H1 (cell line): ENCODE measurements around the gene ELMO1. TPM values are rescaled to one million over a fixed set of nuclear protein-coding genes. Genes with fewer than 3 reads are reported as not detected.

ENCODE experiments used
- CTCF ChIA-PET: fragments of 300-600 bp; sonication (Branson Sonifier 250); formaldehyde crosslinking; loops from one replicate; lab custom pipeline; 2021; ENCODE audit not compliant: partially characterized antibody; lab: Charles Lee
- POLR2A ChIA-PET: fragments of 300-600 bp; sonication (Branson Sonifier 250); formaldehyde crosslinking; loops from one replicate; lab custom pipeline; 2021; ENCODE audit warnings: inconsistent platforms; ENCODE audit not compliant: partially characterized antibody; lab: Charles Lee
- DNase-seq, 2 experiments: peaks; one replicate each; pipeline versions ENCODE4 v3.0.0 to v3.0.0-alpha.2; 2010 to 2022; ENCODE audit warnings: low spot score in 2 of 2, low read depth in 1 of 2, mixed read lengths in 1 of 2
- FAIRE-seq: peaks from 2 replicates; lab custom pipeline; 2011; peaks lifted over from hg19 to GRCh38; lab: Jason Lieb, UNC
- H2AFZ ChIP-seq: 2 replicates; pipeline ENCODE4 v1.8.1; 2012; ENCODE audit warnings: low read length, inconsistent platforms
- H2AK5ac ChIP-seq: 2 replicates; pipeline ENCODE4 v1.6.1; 2013; ENCODE audit warnings: low read depth, low read length
- H2BK120ac ChIP-seq: replicated peaks from 2 replicates; pipeline ENCODE3; 2013; ENCODE audit warnings: low read depth, low read length, inconsistent platforms
- H2BK12ac ChIP-seq: 2 replicates; pipeline ENCODE4 v1.6.1; 2013; ENCODE audit warnings: low read depth, low read length
- H2BK15ac ChIP-seq: 2 replicates; pipeline ENCODE4 v1.6.1; 2013; ENCODE audit warnings: low read length
- H2BK20ac ChIP-seq: 2 replicates; pipeline ENCODE4 v1.6.1; 2013; ENCODE audit warnings: low read length
- H2BK5ac ChIP-seq: 2 replicates; pipeline ENCODE4 v1.6.1; 2013; ENCODE audit warnings: low read depth, low read length
- H3K14ac ChIP-seq: 2 replicates; pipeline ENCODE4 v1.6.1; 2013; ENCODE audit warnings: inconsistent platforms; ENCODE audit not compliant: insufficient read length
- H3K18ac ChIP-seq: 2 replicates; pipeline ENCODE4 v1.6.1; 2013; ENCODE audit warnings: low read length; ENCODE audit errors: extremely low read depth
- H3K23ac ChIP-seq: 2 replicates; pipeline ENCODE4 v1.6.1; 2013; ENCODE audit warnings: inconsistent platforms; ENCODE audit not compliant: insufficient read length
- H3K23me2 ChIP-seq: 2 replicates; pipeline ENCODE4 v1.6.1; 2013; ENCODE audit warnings: low read depth, low read length
- H3K27ac ChIP-seq: 2 replicates; pipeline ENCODE4 v1.6.1; 2011; ENCODE audit warnings: low read depth, low read length, inconsistent platforms
- H3K27me3 ChIP-seq, 4 experiments: replicated peaks in 1 of 4; 1 replicate in 1 of 4; 2 replicates in 3 of 4; pipeline versions ENCODE4 v1.6.1 to v1.8.1; 2011 to 2013; ENCODE audit warnings: low read length in 3 of 4, mild to moderate bottlenecking in 3 of 4, inconsistent platforms in 2 of 4, mixed read lengths in 2 of 4, moderate library complexity in 1 of 4; ENCODE audit not compliant: control insufficient read depth in 3 of 4, insufficient read depth in 3 of 4; ENCODE audit errors: extremely low read depth in 1 of 4
- H3K36me3 ChIP-seq, 4 experiments: 2 replicates each; pipeline versions ENCODE4 v1.6.1 to v1.8.1; 2011 to 2013; ENCODE audit warnings: mild to moderate bottlenecking in 4 of 4, low read length in 3 of 4, moderate library complexity in 2 of 4, control low read depth in 1 of 4, inconsistent platforms in 1 of 4; ENCODE audit not compliant: insufficient read depth in 4 of 4, control insufficient read depth in 2 of 4
- H3K4ac ChIP-seq: replicated peaks from 2 replicates; pipeline ENCODE3; 2013; ENCODE audit warnings: low read length, low read depth, mixed read lengths, inconsistent platforms; ENCODE audit not compliant: insufficient read length
- H3K4me1 ChIP-seq, 4 experiments: replicated peaks in 1 of 4; 1 replicate in 1 of 4; 2 replicates in 3 of 4; pipeline versions ENCODE4 v1.6.1 to v1.8.1; 2011 to 2013; ENCODE audit warnings: low read length in 3 of 4, inconsistent platforms in 2 of 4, mixed read lengths in 1 of 4; ENCODE audit not compliant: insufficient read depth in 4 of 4, control insufficient read depth in 3 of 4
- H3K4me2 ChIP-seq, 2 experiments: 2 replicates each; pipeline versions ENCODE4 v1.6.1 to v1.8.1; 2011 to 2013; ENCODE audit warnings: low read depth in 2 of 2, low read length in 2 of 2, control low read depth in 1 of 2, inconsistent platforms in 1 of 2, mild to moderate bottlenecking in 1 of 2; ENCODE audit not compliant: insufficient read depth in 1 of 2
- H3K4me3 ChIP-seq, 4 experiments: fragments of 200-600, 300-600 bp in 1 of 4; sonication (generic), shearing (Covaris generic), sonication (Bioruptor Twin) in 1 of 4; 2 replicates each; pipeline versions ENCODE4 v1.5.1 to v1.8.1; 2011 to 2016; ENCODE audit warnings: low read length in 4 of 4, low read depth in 3 of 4, control low read depth in 2 of 4, inconsistent platforms in 2 of 4, mild to moderate bottlenecking in 2 of 4, mixed read lengths in 1 of 4, moderate library complexity in 1 of 4; ENCODE audit not compliant: insufficient read depth in 2 of 4; ENCODE audit errors: extremely low read depth in 1 of 4
- H3K56ac ChIP-seq: replicated peaks from 2 replicates; pipeline ENCODE3; 2013; ENCODE audit warnings: low read depth, mild to moderate bottlenecking, mixed read lengths, low read length, inconsistent platforms; ENCODE audit not compliant: insufficient read length
- H3K79me1 ChIP-seq: 2 replicates; pipeline ENCODE4 v1.6.1; 2013; ENCODE audit warnings: low read depth, low read length, control low read depth
- H3K79me2 ChIP-seq, 2 experiments: 2 replicates each; pipeline versions ENCODE4 v1.6.1 to v1.8.1; 2012 to 2013; ENCODE audit warnings: low read length in 2 of 2, mild to moderate bottlenecking in 2 of 2, inconsistent platforms in 1 of 2; ENCODE audit not compliant: insufficient read depth in 2 of 2, control insufficient read depth in 1 of 2
- H3K9ac ChIP-seq, 4 experiments: replicated peaks in 1 of 4; 1 replicate in 1 of 4; 2 replicates in 3 of 4; pipeline versions ENCODE4 v1.6.1 to v1.8.1; 2011 to 2013; ENCODE audit warnings: low read depth in 3 of 4, low read length in 3 of 4, control low read depth in 2 of 4, mild to moderate bottlenecking in 2 of 4, moderate library complexity in 2 of 4, inconsistent platforms in 1 of 4; ENCODE audit errors: extremely low read depth in 1 of 4
- H3K9me3 ChIP-seq, 2 experiments: 2 replicates each; pipeline versions ENCODE4 v1.6.1 to v1.8.1; 2012 to 2013; ENCODE audit warnings: mild to moderate bottlenecking in 2 of 2, moderate library complexity in 2 of 2, control low read depth in 1 of 2, inconsistent platforms in 1 of 2, low read depth in 1 of 2, low read length in 1 of 2, mixed read lengths in 1 of 2; ENCODE audit not compliant: insufficient read depth in 2 of 2
- H4K20me1 ChIP-seq, 2 experiments: replicated peaks in 1 of 2; 2 replicates each; pipeline versions ENCODE3 to v1.8.1; 2011 to 2013; ENCODE audit warnings: inconsistent platforms in 2 of 2, low read length in 2 of 2, mild to moderate bottlenecking in 1 of 2; ENCODE audit not compliant: insufficient read depth in 2 of 2, control insufficient read depth in 1 of 2
- H4K5ac ChIP-seq: 2 replicates; pipeline ENCODE4 v1.6.1; 2013; ENCODE audit warnings: low read length, low read depth, mixed read lengths, inconsistent platforms; ENCODE audit not compliant: insufficient read length
- H4K8ac ChIP-seq: 2 replicates; pipeline ENCODE4 v1.8.0; 2013; ENCODE audit warnings: mild to moderate bottlenecking, moderate library complexity, low read length, inconsistent platforms; ENCODE audit not compliant: insufficient read depth; ENCODE audit errors: extremely low read depth
- H4K91ac ChIP-seq: replicated peaks from 2 replicates; pipeline ENCODE3; 2013; ENCODE audit warnings: low read length, mixed read lengths, inconsistent platforms; ENCODE audit not compliant: insufficient read length
- BRCA1 ChIP-seq: IDR thresholded peaks from 2 replicates; pipeline ENCODE4 v1.6.1; 2012; ENCODE audit warnings: low read depth, low read length, improper control_type of control experiment
- EP300 ChIP-seq, 2 experiments: IDR thresholded peaks; 1 replicate in 1 of 2; 2 replicates in 1 of 2; pipeline ENCODE4 v1.6.1; 2011 to 2012; ENCODE audit warnings: low read depth in 2 of 2, low read length in 2 of 2, mild to moderate bottlenecking in 2 of 2, borderline replicate concordance in 1 of 2, inconsistent platforms in 1 of 2, moderate library complexity in 1 of 2
- KDM1A ChIP-seq: fragments of 200-600, 300-600 bp; sonication (generic); IDR thresholded peaks from 2 replicates; pipeline ENCODE4 v1.7.1; 2016; ENCODE audit warnings: mild to moderate bottlenecking, low read length, borderline replicate concordance
- RXRA ChIP-seq: IDR thresholded peaks from 2 replicates; pipeline ENCODE4 v1.6.1; 2011; ENCODE audit warnings: low read depth, mild to moderate bottlenecking, low read length, moderate library complexity; ENCODE audit not compliant: insufficient read depth
- SIN3A ChIP-seq, 2 experiments: IDR thresholded peaks in 1 of 2; conservative IDR thresholded peaks in 1 of 2; 2 replicates each; pipeline ENCODE4 v1.6.1; 2011 to 2012; ENCODE audit warnings: low read length in 2 of 2, improper control_type of control experiment in 1 of 2, low read depth in 1 of 2, mild to moderate bottlenecking in 1 of 2
- SP2 ChIP-seq: IDR thresholded peaks from 2 replicates; pipeline ENCODE4 v1.6.1; 2012; ENCODE audit warnings: mild to moderate bottlenecking, low read length, inconsistent platforms
- TAF7 ChIP-seq: optimal IDR thresholded peaks from 2 replicates; pipeline ENCODE3; 2011; ENCODE audit warnings: low read depth, mild to moderate bottlenecking, inconsistent platforms, low read length, moderate library complexity, borderline replicate concordance
- WGBS, 2 experiments: shearing (Covaris generic) in 1 of 2; methylation state at CpG; one replicate each; pipeline versions ENCODE4 v1.1.6 to v1.1.7; 2013 to 2015; ENCODE audit warnings: low lambda C conversion rate in 2 of 2, mixed read lengths in 2 of 2, inconsistent platforms in 1 of 2, low coverage in 1 of 2, missing lambda C conversion rate in 1 of 2; ENCODE audit not compliant: insufficient replicate concordance in 2 of 2, insufficient coverage in 1 of 2, insufficient read length in 1 of 2; ENCODE audit errors: extremely low coverage in 1 of 2, missing lambda C conversion rate in 1 of 2; 5-methylcytosine and 5-hydroxymethylcytosine counted together
- polyA plus RNA-seq, 7 experiments: library from polyadenylated mRNA; depleted of rRNA in 3 of 7; stranded (reverse) in 5 of 7; unstranded in 2 of 7; fragments of >200 nt in 5 of 7; fragments of 200-250 nt in 2 of 7; gene quantifications; 1 replicate in 5 of 7; 2 replicates in 1 of 7; 4 replicates in 1 of 7; pipeline versions ENCODE4 v1.2.1 to v1.2.3, GENCODE V29; 2011 to 2013; ENCODE audit warnings: missing spikeins in 2 of 7, mixed read lengths in 2 of 7
- total RNA-seq: library from RNA; stranded (reverse); fragmentation: NEBNext Ultra II Directional; extraction: Animal tissue kit (Norgen Biotek cat#: 25700); gene quantifications from 2 replicates; pipeline ENCODE4 v1.2.1, GENCODE V29; 2021

Gene ELMO1
- total and polyA plus RNA-seq, 2 of the 8 experiments (the other 6 are each of a cell fraction or from before 2014, with no cell fraction given): 18.4 to 21.0 TPM

GRCh38 chr7:37015353-37016034 is 433.2 kb downstream of the ELMO1 start:
- no peak overlapping the region for H3K23ac ChIP-seq
- H3K56ac ChIP-seq: no peak overlapping the region
- no peak overlapping the region for H3K4me2 ChIP-seq
- FAIRE-seq (no peak), DNase-seq (no peak)
- H3K14ac ChIP-seq: no peak overlapping the region
- CTCF ChIA-PET: interaction anchor here (1.3 to 2.6 kb wide), 3 partner anchors 20 to 48 kb away, joined by 3 to 10 read pairs (median 3); no protein-coding TSS in a partner anchor
- H3K9ac ChIP-seq: no peak overlapping the region
- H3K23me2 ChIP-seq: no peaks in the 10 kb centered on the region
- H3K36me3 ChIP-seq: no peaks in the 10 kb centered on the region
- no peaks in the 10 kb centered on the region for H3K4me1 ChIP-seq
- no peak for TF ChIP-seq SIN3A (conservative IDR thresholded peaks at IDR 0.05 in 1 of 2, IDR thresholded peaks at IDR 0.05 in 1 of 2; ENCODE audit: low read depth in 1 of 2, low read length in 2 of 2)
- no peak for TF ChIP-seq TAF7
- no peak for TF ChIP-seq EP300 (IDR thresholded peaks at IDR 0.05; ENCODE audit: borderline replicate concordance in 1 of 2, low read depth in 2 of 2, low read length in 2 of 2)
- TF ChIP-seq BRCA1: no peak
- no peak for TF ChIP-seq RXRA
- TF ChIP-seq KDM1A: no peak
- no peak for TF ChIP-seq SP2
- H4K5ac ChIP-seq: no peak overlapping the region
- H4K20me1 ChIP-seq: no peaks in the 10 kb centered on the region
- no peak overlapping the region for H4K8ac ChIP-seq
- no peaks in the 10 kb centered on the region for H3K9me3 ChIP-seq
- no peaks in the 10 kb centered on the region for H3K27me3 ChIP-seq
- H3K4me3 ChIP-seq: no peak overlapping the region
- no peak overlapping the region for H2BK5ac ChIP-seq
- H2AK5ac ChIP-seq: no peak overlapping the region
- no peak overlapping the region for H3K18ac ChIP-seq
- H2BK120ac ChIP-seq: no peak overlapping the region
- H3K79me1 ChIP-seq: no peaks in the 10 kb centered on the region
- no peak overlapping the region for H4K91ac ChIP-seq
- POLR2A ChIA-PET: interaction anchor here (1.2 kb wide), 1 partner anchor 8 kb away, joined by 3 read pairs; no protein-coding TSS in a partner anchor
- H2BK15ac ChIP-seq: no peak overlapping the region
- H3K79me2 ChIP-seq: no peaks in the 10 kb centered on the region
- H3K27ac ChIP-seq: no peak overlapping the region
- WGBS, 2 experiments: 92% methylated on average over 11 of the region's 12 CpGs; no CpG with 5 or more reads in 1 of the 2 experiments
- H2AFZ ChIP-seq: no peak overlapping the region
- no peak overlapping the region for H3K4ac ChIP-seq
- H2BK12ac ChIP-seq: no peak overlapping the region
- no peak overlapping the region for H2BK20ac ChIP-seq
